Measurements from ENCODE around the gene TEX11.
"Not testable (repeated sequence)": the region's sequence is repeated elsewhere in the genome, so short reads cannot be mapped to it uniquely, and the experiment has no call there.

The TEX11 gene

GRCh38 chrX:70720721-70721120 lies 187.8 kb downstream of the TEX11 start:
- H3K9me2 ChIP-seq (replicated peaks; ENCODE audit: insufficient read depth, low read length), result no peaks in the 10 kb centered on the region
- H4K20me1 ChIP-seq (ENCODE audit: low read depth, low read length), result no peaks in the 10 kb centered on the region
- no peak overlapping the region for H3K4me3 ChIP-seq (ENCODE audit: insufficient read depth, low read length, poor library complexity, severe bottlenecking)
- no peaks in the 10 kb centered on the region for H3K79me2 ChIP-seq (ENCODE audit: insufficient read depth, low read length)
- H3K9ac ChIP-seq (ENCODE audit: low read length), result no peak overlapping the region
- H2AFZ ChIP-seq (ENCODE audit: low read depth, low read length, severe bottlenecking), result no peak overlapping the region
- no peaks in the 10 kb centered on the region for H3F3A ChIP-seq (ENCODE audit: insufficient read depth)
- TF ChIP-seq EZH2phosphoT487 (conservative IDR thresholded peaks at IDR 0.05; ENCODE audit: low read length) (no peak), CTCF (IDR thresholded peaks at IDR 0.05; ENCODE audit: insufficient read depth, low read length, poor library complexity, severe bottlenecking) (no peak)
- no peak overlapping the region for H3K4me2 ChIP-seq (ENCODE audit: low read depth, low read length, poor library complexity, severe bottlenecking)
- no peaks in the 10 kb centered on the region for H3K9me3 ChIP-seq (ENCODE audit: insufficient read depth, low read length)
- H3K27ac ChIP-seq (ENCODE audit: low read depth, low read length), result no peak overlapping the region
- no peaks in the 10 kb centered on the region for H3K27me3 ChIP-seq (ENCODE audit: low read length)
- H3K36me3 ChIP-seq (ENCODE audit: low read length), result no peaks in the 10 kb centered on the region

GRCh38 chrX:70711336-70711735 lies 197.2 kb downstream of the TEX11 start:
- H3K9me3 ChIP-seq (ENCODE audit: insufficient read depth, low read length); H3K9ac ChIP-seq (ENCODE audit: low read length); H4K20me1 ChIP-seq (ENCODE audit: low read depth, low read length); H3F3A ChIP-seq (ENCODE audit: insufficient read depth); H3K4me3 ChIP-seq (ENCODE audit: insufficient read depth, low read length, poor library complexity, severe bottlenecking); H3K27ac ChIP-seq (ENCODE audit: low read depth, low read length); H3K27me3 ChIP-seq (ENCODE audit: low read length); H3K79me2 ChIP-seq (ENCODE audit: insufficient read depth, low read length); H2AFZ ChIP-seq (ENCODE audit: low read depth, low read length, severe bottlenecking); H3K36me3 ChIP-seq (ENCODE audit: low read length); H3K9me2 ChIP-seq (replicated peaks; ENCODE audit: insufficient read depth, low read length); H3K4me2 ChIP-seq (ENCODE audit: low read depth, low read length, poor library complexity, severe bottlenecking): not testable (repeated sequence)

GRCh38 chrX:70694339-70695122 lies 214.0 kb downstream of the TEX11 start:
- Histone ChIP-seq H3K9me2 (replicated peaks; ENCODE audit: insufficient read depth, low read length) (no peaks in the 10 kb centered on the region), H3K27me3 (ENCODE audit: low read length) (no peaks in the 10 kb centered on the region), H3K4me3 (ENCODE audit: insufficient read depth, low read length, poor library complexity, severe bottlenecking) (no peak overlapping the region), H3F3A (ENCODE audit: insufficient read depth) (no peaks in the 10 kb centered on the region), H3K9me3 (ENCODE audit: insufficient read depth, low read length) (no peaks in the 10 kb centered on the region), H3K27ac (ENCODE audit: low read depth, low read length) (no peak overlapping the region), H3K36me3 (ENCODE audit: low read length) (no peaks in the 10 kb centered on the region), H3K9ac (ENCODE audit: low read length) (no peak overlapping the region), H3K79me2 (ENCODE audit: insufficient read depth, low read length) (no peaks in the 10 kb centered on the region), H2AFZ (ENCODE audit: low read depth, low read length, severe bottlenecking) (no peak overlapping the region), H3K4me2 (ENCODE audit: low read depth, low read length, poor library complexity, severe bottlenecking) (no peak overlapping the region), H4K20me1 (ENCODE audit: low read depth, low read length) (no peaks in the 10 kb centered on the region)
- no peak for TF ChIP-seq EZH2phosphoT487 (conservative IDR thresholded peaks at IDR 0.05; ENCODE audit: low read length)
- TF ChIP-seq CTCF (IDR thresholded peaks at IDR 0.05; ENCODE audit: insufficient read depth, low read length, poor library complexity, severe bottlenecking), result no peak

GRCh38 chrX:70679455-70679854 lies 229.1 kb downstream of the TEX11 start:
- not testable (repeated sequence) for H3K27ac ChIP-seq (ENCODE audit: low read depth, low read length); H4K20me1 ChIP-seq (ENCODE audit: low read depth, low read length); H3K79me2 ChIP-seq (ENCODE audit: insufficient read depth, low read length); H3K9me3 ChIP-seq (ENCODE audit: insufficient read depth, low read length); H3K4me3 ChIP-seq (ENCODE audit: insufficient read depth, low read length, poor library complexity, severe bottlenecking); H3K27me3 ChIP-seq (ENCODE audit: low read length); H3K4me2 ChIP-seq (ENCODE audit: low read depth, low read length, poor library complexity, severe bottlenecking); H3K9me2 ChIP-seq (replicated peaks; ENCODE audit: insufficient read depth, low read length); H2AFZ ChIP-seq (ENCODE audit: low read depth, low read length, severe bottlenecking); H3F3A ChIP-seq (ENCODE audit: insufficient read depth); H3K36me3 ChIP-seq (ENCODE audit: low read length); H3K9ac ChIP-seq (ENCODE audit: low read length)
